NCI-H1417 (cell line): ENCODE data around the gene SART3.
A peak's percentile ranks its signal among the peaks of the same experiment; 100 is the strongest.
"Not testable (repeated sequence)": the region's sequence is repeated elsewhere in the genome, so short reads cannot be mapped to it uniquely, and the experiment has no call there.

ENCODE experiments used
- DNase-seq, 3 experiments: peaks; one replicate each; lab custom pipeline; 2025; lab: John Stamatoyannopoulos, UW

SART3 gene

GRCh38 chr12:108518716-108519496, 42.1 kb downstream of the SART3 start:
- no peak for DNase-seq

DNA sequence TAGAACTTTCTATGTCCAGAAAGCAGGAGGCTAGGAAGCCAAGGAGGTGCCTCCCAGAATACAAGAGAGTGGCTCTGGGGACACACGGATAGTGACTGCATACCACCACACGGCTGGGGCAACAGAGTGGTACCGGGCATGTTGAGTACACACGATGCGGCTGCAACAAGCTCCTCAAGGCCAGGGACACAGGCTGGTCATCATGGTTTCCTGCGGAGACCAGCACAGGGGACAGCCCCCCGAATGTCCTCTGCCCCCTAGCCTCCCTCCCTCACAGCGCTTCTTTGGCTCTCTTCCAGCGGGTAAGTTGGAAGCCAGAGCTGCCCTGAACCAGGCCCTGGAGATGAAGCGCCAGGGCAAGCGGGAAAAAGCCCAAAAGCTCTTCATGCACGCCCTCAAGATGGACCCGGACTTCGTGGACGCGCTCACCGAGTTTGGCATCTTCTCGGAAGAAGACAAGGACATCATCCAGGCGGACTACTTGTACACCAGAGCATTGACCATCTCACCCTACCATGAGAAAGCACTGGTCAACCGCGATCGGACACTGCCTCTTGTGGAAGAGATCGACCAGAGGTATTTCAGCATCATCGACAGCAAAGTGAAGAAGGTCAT, 42.8 kb downstream of the SART3 start:
- no peak for DNase-seq

DNA sequence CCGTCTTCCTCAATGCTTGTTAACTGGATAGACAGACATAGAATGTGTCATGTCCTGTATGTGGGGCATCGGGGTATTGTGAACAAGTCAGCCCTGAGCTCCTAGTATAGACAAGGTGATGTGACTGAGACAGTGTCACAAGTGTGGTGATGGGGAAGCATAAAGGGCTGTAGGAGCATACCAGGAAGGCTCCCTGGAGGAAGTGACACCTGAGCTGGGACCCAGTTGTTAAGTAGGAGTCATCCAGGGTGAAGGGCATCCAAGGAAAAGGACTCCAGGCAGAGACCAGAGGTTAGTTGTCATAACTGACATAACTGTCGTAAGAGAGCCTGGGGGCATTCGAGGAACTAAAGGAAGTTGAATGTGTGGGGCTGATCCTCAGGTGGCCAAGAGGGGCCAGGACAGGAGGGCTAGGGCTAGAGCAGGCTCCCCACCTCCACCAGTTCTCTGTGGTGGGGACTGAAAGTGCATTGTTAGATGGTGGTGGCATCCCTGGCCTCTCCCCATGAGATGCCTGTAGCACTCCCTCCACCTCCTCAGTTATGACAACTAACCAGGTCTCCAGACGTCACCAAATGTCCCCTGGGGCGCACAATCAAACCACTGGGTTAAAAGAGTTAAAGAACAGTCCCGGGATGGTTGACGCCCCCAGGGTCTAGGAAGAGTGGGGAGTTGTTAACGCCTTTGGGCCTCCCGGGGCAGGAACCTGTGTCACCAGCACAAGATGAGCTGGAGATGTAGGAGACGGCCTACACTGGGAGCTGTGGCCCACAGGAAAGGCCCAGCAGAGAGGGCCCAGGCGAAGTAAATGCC, 43.5 kb downstream of the SART3 start:
- DNase-seq, result no peak

DNA sequence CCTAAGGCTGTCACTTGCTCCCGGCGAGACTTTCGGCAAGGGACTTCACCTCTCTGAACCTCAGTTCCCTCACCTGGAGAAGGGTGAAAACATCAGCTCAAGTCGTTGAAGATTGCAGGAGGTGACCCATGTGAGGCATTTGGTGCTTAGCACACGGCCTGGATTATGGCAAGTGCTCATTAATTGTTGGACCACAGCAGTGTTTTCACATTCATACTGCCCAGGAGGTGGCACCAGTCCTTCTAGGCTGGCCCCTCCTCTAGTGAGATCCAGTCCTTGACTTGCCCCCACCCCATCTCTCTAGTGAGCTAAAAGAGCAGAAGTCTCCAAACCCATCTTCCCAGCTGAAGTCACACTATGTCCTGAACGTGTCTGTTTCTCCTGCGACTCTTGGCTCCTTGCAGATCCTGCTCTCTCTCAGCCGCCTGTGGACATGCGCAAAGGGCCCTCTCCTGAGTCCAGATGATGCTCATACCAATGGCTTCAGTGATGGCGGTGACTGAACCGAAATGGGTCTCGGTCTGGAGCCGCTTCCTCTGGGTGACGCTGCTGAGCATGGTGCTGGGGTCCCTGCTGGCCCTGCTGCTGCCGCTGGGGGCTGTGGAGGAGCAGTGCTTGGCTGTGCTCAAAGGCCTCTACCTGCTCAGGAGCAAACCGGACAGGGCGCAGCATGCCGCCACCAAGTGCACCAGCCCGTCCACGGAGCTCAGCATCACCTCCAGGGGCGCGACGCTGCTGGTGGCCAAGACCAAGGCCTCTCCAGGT, 44.3 kb downstream of the SART3 start:
- no peak for DNase-seq

- DNase-seq, result peak in 1 of 3 experiments; percentile 53
Measured at GRCh38 chr12:108515916-108516315, 45.1 kb downstream of the SART3 start.

- peak; percentile 100 for DNase-seq
Measured at GRCh38 chr12:108514973-108515814, 45.8 kb downstream of the SART3 start, which contains the start of gene FICD. Gene FICD (plus strand): TSS chr12:108515277. CDS start chr12:108516973, 1,696 bp downstream.

GRCh38 chr12:108514468-108514972, 46.5 kb downstream of the SART3 start:
- no peak for DNase-seq

DNA sequence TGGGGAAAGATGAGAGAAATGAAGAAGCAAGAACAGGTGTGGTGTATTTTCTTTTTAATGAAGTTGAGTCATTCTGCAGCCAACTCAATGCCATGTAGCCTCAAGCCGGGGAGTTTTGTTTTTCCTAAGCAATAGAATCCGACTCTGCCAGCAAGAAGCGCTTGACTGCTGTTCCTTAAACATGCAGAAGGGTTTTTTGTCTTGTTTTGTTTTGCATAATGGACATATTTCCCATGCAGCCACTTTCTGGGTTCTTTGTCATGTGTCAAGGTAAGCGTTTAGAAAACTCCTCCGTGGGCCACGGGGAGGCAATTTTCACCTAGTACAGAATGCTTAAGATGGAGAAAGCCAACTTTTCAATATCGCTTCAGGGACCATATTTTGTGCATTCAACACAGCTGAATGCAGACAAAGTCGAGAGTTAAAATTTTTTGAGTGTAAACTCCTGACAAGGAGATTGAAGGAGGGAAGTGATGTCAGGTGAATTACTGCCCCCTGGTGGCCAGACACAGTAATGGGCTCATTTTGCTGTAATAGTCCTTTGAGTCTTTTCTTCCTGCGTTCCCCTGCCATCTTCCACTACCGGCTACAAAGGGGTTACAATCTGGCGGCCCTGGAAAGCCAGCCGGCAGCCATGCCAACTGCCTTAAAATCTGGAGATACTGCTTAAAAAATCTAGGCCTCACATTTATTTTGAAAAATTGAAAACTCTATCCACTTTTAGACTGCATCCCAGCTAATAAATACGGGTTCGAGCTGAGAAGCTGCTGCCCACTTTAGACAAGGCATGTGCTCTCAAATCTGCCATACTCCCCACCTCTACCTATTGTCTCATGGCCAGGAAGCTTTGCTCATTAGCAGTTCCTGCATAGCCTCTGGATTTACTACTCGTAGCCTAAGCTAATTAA, 49.1 kb downstream of the SART3 start:
- DNase-seq, result peak; percentile 56 to 88 (median 84)

DNA sequence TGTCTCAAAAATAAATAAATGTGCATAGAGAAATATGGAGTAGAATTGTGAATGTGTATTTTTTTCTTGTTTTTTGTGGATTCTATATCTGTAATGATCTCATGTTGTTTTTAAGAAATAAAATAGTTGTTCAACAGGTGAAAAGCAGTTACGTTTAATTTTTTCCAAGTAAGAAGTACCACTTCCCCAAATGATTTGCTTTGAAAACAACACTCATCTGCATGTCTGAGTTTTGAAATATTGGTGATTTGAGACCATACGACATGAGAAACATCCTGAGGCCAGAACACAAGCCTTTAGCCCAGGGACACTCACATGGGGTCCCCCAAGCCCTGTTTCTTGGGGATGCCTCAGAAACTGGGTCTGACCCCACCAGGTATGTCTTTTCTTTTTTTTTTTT, 50.1 kb downstream of the SART3 start:
- DNase-seq, result no peak

- no peak for DNase-seq
Measured at GRCh38 chr12:108509806-108510205, 51.2 kb downstream of the SART3 start.

DNA sequence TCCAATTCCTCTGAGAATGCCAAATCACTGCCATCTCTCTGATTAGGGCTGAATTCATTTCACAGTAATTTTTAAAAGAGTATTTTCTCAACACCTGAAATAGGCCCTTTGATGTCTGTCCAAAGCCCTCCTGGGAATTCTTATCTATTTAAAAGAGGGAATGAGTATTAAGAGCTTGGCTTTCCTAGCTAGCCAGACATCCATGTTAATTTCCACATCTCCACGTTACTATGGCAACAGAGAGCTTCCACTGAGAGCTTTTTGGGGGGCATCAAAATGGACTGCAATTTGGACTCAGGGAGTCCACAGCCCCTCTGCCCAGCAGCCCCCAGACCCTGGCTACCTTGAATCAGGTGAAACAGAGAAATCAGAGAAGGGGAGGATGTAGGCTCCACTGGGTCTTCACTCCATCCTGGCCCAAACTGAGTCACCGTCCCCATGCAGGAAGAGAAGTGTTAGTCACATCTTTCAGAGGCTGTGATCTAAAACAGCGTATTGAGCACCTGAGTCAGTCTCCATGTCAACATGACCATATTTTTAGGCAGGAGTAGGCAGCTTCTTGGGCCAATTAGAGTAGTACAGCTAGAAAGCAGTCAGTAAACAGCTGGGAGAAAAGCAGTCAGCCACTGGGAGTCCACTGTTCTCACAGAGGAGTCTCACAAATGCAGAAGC, 52.9 kb downstream of the SART3 start:
- no peak for DNase-seq

DNA sequence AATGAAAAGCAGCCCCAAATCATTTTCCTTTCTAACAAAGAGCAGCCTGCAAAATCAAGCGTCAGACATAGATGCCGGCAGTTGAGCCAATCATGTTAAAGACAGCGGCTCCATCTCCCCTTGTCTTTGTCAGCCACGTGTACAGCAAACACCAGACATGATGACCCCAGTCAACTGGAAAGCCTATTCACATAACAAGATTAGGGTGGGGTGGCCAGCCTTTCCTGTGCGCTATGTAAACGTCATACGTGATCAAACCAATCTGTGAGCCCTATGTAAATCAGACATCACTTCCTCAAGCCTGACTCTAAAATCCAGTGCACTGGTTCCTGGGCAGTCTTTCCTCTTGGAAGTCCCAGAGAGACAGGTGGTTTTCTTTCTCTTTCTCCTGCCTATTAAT, 55.8 kb downstream of the SART3 start:
- DNase-seq, result peak in 1 of 3 experiments; percentile 54

GRCh38 chr12:108502922-108503321, 58.1 kb downstream of the SART3 start:
- no peak for DNase-seq

GRCh38 chr12:108498136-108498535, 62.8 kb downstream of the SART3 start:
- DNase-seq, result no peak

- DNase-seq, result no peak
Measured at GRCh38 chr12:108495823-108496579, 65.0 kb downstream of the SART3 start.

DNA sequence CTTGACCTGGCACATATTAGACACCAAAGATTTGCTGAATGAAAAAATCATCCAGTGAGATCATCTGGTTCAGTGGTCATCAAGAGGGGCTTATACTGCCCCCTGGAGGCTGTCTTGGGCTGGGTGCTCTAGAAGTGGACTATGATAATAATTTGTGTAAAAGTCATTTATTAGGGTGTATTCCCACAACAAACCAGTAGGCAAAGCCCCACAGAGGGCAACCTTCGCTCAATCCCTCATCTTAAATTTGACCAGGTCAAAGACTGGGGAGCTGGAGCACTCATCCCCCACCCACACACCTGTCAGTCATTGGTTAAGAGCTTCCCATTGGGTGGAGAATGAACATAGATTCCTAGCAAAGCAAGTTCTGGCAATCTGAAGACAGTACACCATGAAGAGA, 65.9 kb downstream of the SART3 start:
- DNase-seq, result peak in 2 of 3 experiments; percentile 34 to 51

DNA sequence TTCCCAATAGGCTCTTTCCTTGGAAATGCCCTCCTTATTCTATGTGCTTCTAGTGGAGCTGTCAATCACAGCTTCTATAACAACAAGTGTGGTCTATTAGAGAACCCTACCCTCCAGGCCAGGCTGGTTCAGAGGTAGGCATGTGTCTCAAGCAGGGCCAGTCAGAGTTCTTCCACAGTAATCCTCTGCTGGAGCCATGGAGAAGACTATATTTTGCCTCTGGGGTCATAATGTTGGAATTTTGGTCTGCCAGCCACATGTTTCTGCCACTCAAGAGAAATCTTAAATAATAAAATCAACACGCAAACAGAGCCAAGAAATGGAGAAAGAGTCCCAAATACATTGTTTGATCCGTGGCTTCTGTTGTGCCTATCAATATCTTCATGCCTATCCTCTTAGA, 69.7 kb downstream of the SART3 start:
- no peak for DNase-seq

GRCh38 chr12:108487029-108487428, 73.9 kb downstream of the SART3 start:
- not testable (repeated sequence) for DNase-seq
